ENCODE results near the gene NBPF3.
"Not testable (repeated sequence)": the region's sequence is repeated elsewhere in the genome, so short reads cannot be mapped to it uniquely, and the experiment has no call there.

The NBPF3 gene

GRCh38 chr1:21439721-21440629 lies at the start of gene NBPF3:
NBPF3 (plus strand) TSS chr1:21440137; CDS start chr1:21445087, 4,950 bp downstream.
- DNase-seq, result peak; percentile 85

- DNase-seq, result no peak
These were observed 48.4 kb upstream of the NBPF3 start for GRCh38 chr1:21391497-21391896.

- DNase-seq, result no peak
These were observed 47.2 kb upstream of the NBPF3 start for GRCh38 chr1:21392587-21393263.

GRCh38 chr1:21396516-21396915 lies 43.4 kb upstream of the NBPF3 start:
- DNase-seq, result no peak

GRCh38 chr1:21397813-21398188 lies 42.1 kb upstream of the NBPF3 start:
- DNase-seq, result peak; percentile 23

GRCh38 chr1:21401726-21402346 lies 38.1 kb upstream of the NBPF3 start:
- not testable (repeated sequence) for DNase-seq

GRCh38 chr1:21406659-21407058 lies 33.3 kb upstream of the NBPF3 start:
- no peak for DNase-seq

GRCh38 chr1:21409897-21410296 lies 30.0 kb upstream of the NBPF3 start:
- DNase-seq, result not testable (repeated sequence)

- no peak for DNase-seq
These were observed 25.9 kb upstream of the NBPF3 start for GRCh38 chr1:21414015-21414414.

GRCh38 chr1:21420378-21420777 lies 19.6 kb upstream of the NBPF3 start:
- not testable (repeated sequence) for DNase-seq

GRCh38 chr1:21421307-21421706 lies 18.6 kb upstream of the NBPF3 start:
- DNase-seq, result not testable (repeated sequence)

- DNase-seq, result not testable (repeated sequence)
These were observed 12.0 kb upstream of the NBPF3 start for GRCh38 chr1:21427798-21428480.

- not testable (repeated sequence) for DNase-seq
These were observed 11.4 kb upstream of the NBPF3 start for GRCh38 chr1:21428481-21429073.

- DNase-seq, result not testable (repeated sequence)
These were observed 10.7 kb upstream of the NBPF3 start for GRCh38 chr1:21429210-21429609.

GRCh38 chr1:21430875-21431274 lies 9.1 kb upstream of the NBPF3 start:
- not testable (repeated sequence) for DNase-seq

GRCh38 chr1:21434394-21434793 lies 5.5 kb upstream of the NBPF3 start:
- no peak for DNase-seq

- DNase-seq, result no peak
These were observed 4.1 kb upstream of the NBPF3 start for GRCh38 chr1:21435646-21436487.

- DNase-seq, result no peak
These were observed 3.2 kb upstream of the NBPF3 start for GRCh38 chr1:21436488-21437340.

GRCh38 chr1:21437341-21437640 lies 2.6 kb upstream of the NBPF3 start:
- no peak for DNase-seq

GRCh38 chr1:21438646-21439312 lies 1.2 kb upstream of the NBPF3 start:
- not testable (repeated sequence) for DNase-seq

Measured in CD4-positive, alpha-beta T cell treated with Interleukin-6 for 4 hours (primary cell).